K562 (cell line): ENCODE measurements around the gene MYOM1. TPM values are rescaled to one million over a fixed set of nuclear protein-coding genes. Genes with fewer than 3 reads are reported as not detected.

Experiments
- CCAR2 ChIP-seq: fragments of 200-400 bp; formaldehyde crosslinking; IDR thresholded peaks from 2 replicates; pipeline ENCODE4 v1.6.1; 2017; ENCODE audit warnings: mild to moderate bottlenecking, low read depth, low read length
- GTF2A2 ChIP-seq: IDR thresholded peaks from 2 replicates; pipeline ENCODE4 v1.6.1; 2016; ENCODE audit warnings: mild to moderate bottlenecking, missing genetic modification characterization, missing compliant biosample characterization
- MBD2 ChIP-seq: sonication (generic); IDR thresholded peaks from 2 replicates; pipeline ENCODE4 v1.6.1; 2016; ENCODE audit warnings: low read depth, borderline replicate concordance
- MXI1 ChIP-seq: IDR thresholded peaks from 2 replicates; pipeline ENCODE4 v1.6.1; 2011; ENCODE audit warnings: low read depth, mild to moderate bottlenecking, improper control_type of control experiment, low read length
- OTX1 ChIP-seq: fragments of 450-650 bp; formaldehyde crosslinking; IDR thresholded peaks from 2 replicates; pipeline ENCODE4 v1.4.0; 2022; ENCODE audit warnings: mild to moderate bottlenecking
- PPARD ChIP-seq: fragments of 250-450 bp; sonication (Bioruptor Pico); IDR thresholded peaks from 2 replicates; pipeline ENCODE4 v1.8.0; 2022; ENCODE audit warnings: inconsistent platforms, mild to moderate bottlenecking, moderate library complexity
- PURB ChIP-seq: sonication (generic); formaldehyde crosslinking; IDR thresholded peaks from 2 replicates; pipeline ENCODE4 v1.9.0; 2021; ENCODE audit warnings: low read depth, mild to moderate bottlenecking, missing genetic modification reagents
- SAFB2 ChIP-seq: fragments of 200-400 bp; formaldehyde crosslinking; IDR thresholded peaks from 2 replicates; pipeline ENCODE4 v1.6.1; 2018; ENCODE audit warnings: borderline replicate concordance, low read length, low read depth, moderate library complexity; ENCODE audit not compliant: severe bottlenecking
- TAF7 ChIP-seq: fragments of 450-650 bp; IDR thresholded peaks from 2 replicates; pipeline ENCODE4 v1.6.1; 2016; ENCODE audit warnings: missing genetic modification characterization, missing compliant biosample characterization
- TEAD1 ChIP-seq, 2 experiments: fragments of 450-650 bp in 1 of 2; sonication (generic) in 1 of 2; formaldehyde crosslinking; IDR thresholded peaks; 2 replicates each; pipeline versions ENCODE4 v1.4.0 to v1.8.0; 2020 to 2022; ENCODE audit warnings: mild to moderate bottlenecking in 2 of 2, missing genetic modification reagents in 1 of 2
- WHSC1 ChIP-seq: IDR thresholded peaks from one replicate; pipeline ENCODE4 v1.6.1; 2012; ENCODE audit warnings: low read length, control low read depth, inconsistent platforms
- XRCC4 ChIP-seq: IDR thresholded peaks from one replicate; pipeline ENCODE4 v1.6.1; 2011; ENCODE audit not compliant: insufficient read depth, insufficient read length; ENCODE audit errors: extremely low read depth
- ZBTB40 ChIP-seq, 2 experiments: fragments of 450-650 bp in 1 of 2; sonication (generic) in 1 of 2; formaldehyde crosslinking in 1 of 2; IDR thresholded peaks; 2 replicates each; pipeline versions ENCODE4 v1.7.1 to v1.9.0; 2016 to 2022; ENCODE audit warnings: inconsistent platforms in 1 of 2, mild to moderate bottlenecking in 1 of 2, missing genetic modification reagents in 1 of 2
- ZNF518B ChIP-seq: fragments of 250-450 bp; sonication (Bioruptor Pico); IDR thresholded peaks from 2 replicates; pipeline ENCODE4 v1.5.0; 2021; ENCODE audit warnings: mild to moderate bottlenecking, moderate library complexity
- polyA plus RNA-seq, 8 experiments: library from polyadenylated mRNA; depleted of rRNA in 4 of 8; stranded (reverse) in 5 of 8; unstranded in 3 of 8; fragments of >200 nt; fragmentation: Nextera tagmentation in 2 of 8; fragmentation: Illumina TruSeq in 1 of 8; extraction: Ambion mirVana in 2 of 8; extraction: Trizol in 1 of 8; gene quantifications; 2 replicates each; pipeline versions ENCODE4 v1.2.1 to v1.2.3, GENCODE V29; 2011 to 2014; ENCODE audit warnings: inconsistent platforms in 1 of 8, missing spikeins in 1 of 8
- total RNA-seq, 7 experiments: library from RNA; depleted of rRNA in 6 of 7; stranded (reverse); fragments of >200 nt in 6 of 7; fragmentation: Illumina TruSeq in 2 of 7; extraction: Trizol in 2 of 7; gene quantifications; 2 replicates each; pipeline versions ENCODE4 v1.2.1 to v1.2.3, GENCODE V29; 2011 to 2021; ENCODE audit warnings: low replicate concordance in 1 of 7

The MYOM1 gene
- total and polyA plus RNA-seq, 9 of the 15 experiments (the other 6 are each of a cell fraction or from before 2014, with no cell fraction given): 0.01 to 0.62 (median 0.25) TPM

- no peak for TF ChIP-seq ZBTB40 (IDR thresholded peaks at IDR 0.05)
- TF ChIP-seq ZBTB40 (CRISPR knock-in tag; IDR thresholded peaks at IDR 0.05): no peak
- no peak for TF ChIP-seq MBD2
- TF ChIP-seq XRCC4: no peak
- TF ChIP-seq WHSC1: no peak
- peak in 1 of 2 experiments; percentile 75; a peak in 1 of 4 replicates for TF ChIP-seq TEAD1 (CRISPR knock-in tag; IDR thresholded peaks at IDR 0.05)
- TF ChIP-seq OTX1: no peak
- TF ChIP-seq CCAR2: no peak
- TF ChIP-seq TAF7 (tag): no peak; the same call in 1 of the 2 replicates
- TF ChIP-seq SAFB2: no peak
- 0 out of 2 replicates have a peak, but pooled peaks have one; percentile 59 for TF ChIP-seq MXI1
- no peak for TF ChIP-seq PURB
- TF ChIP-seq PPARD: no peak
- no peak for TF ChIP-seq GTF2A2 (tag)
- no peak for TF ChIP-seq ZNF518B
Observed at GRCh38 chr18:3245853-3246634, 26.3 kb upstream of the MYOM1 start (continued).
